Thoracic aorta (tissue), 2 donors: ENCODE data around the gene C1GALT1. TPM values are rescaled to one million over a fixed set of nuclear protein-coding genes. Genes with fewer than 3 reads are reported as not detected.

Experiments
- ATAC-seq: fragments of 150-250 bp; one replicate; pipeline ENCODE4 v1.8.0; 2017; ENCODE audit warnings: low read depth; ENCODE audit not compliant: insufficient number of reproducible peaks, low FRiP score
- DNase-seq: peaks from one replicate; pipeline ENCODE4 v3.0.0-alpha.2; 2020; ENCODE audit warnings: low spot score
- H3K27ac ChIP-seq, 2 donors: fragments of 200-600 bp; sonication (generic); 1 replicate in 1 of 2; 2 replicates in 1 of 2; pipeline ENCODE4 v1.5.1; 2016; ENCODE audit warnings: mild to moderate bottlenecking in 2 of 2, moderate library complexity in 2 of 2
- H3K27me3 ChIP-seq: fragments of 200-600 bp; sonication (generic); replicated peaks from 2 replicates; pipeline ENCODE4 v1.6.0; 2016; ENCODE audit warnings: mild to moderate bottlenecking; ENCODE audit not compliant: insufficient read depth
- H3K36me3 ChIP-seq: fragments of 200-600 bp; sonication (generic); one replicate; pipeline ENCODE4 v1.5.1; 2016
- H3K4me1 ChIP-seq, 2 donors: fragments of 200-600 bp; sonication (generic); 1 replicate in 1 of 2; 2 replicates in 1 of 2; pipeline versions ENCODE4 v1.5.1 to v1.6.0; 2016; ENCODE audit warnings: low read depth in 2 of 2, mild to moderate bottlenecking in 1 of 2; ENCODE audit not compliant: control insufficient read depth in 1 of 2
- H3K4me3 ChIP-seq: fragments of 200-600 bp; sonication (generic); 2 replicates; pipeline ENCODE4 v1.5.1; 2016; ENCODE audit warnings: mild to moderate bottlenecking
- H3K9me3 ChIP-seq: fragments of 200-600 bp; sonication (generic); 2 replicates; pipeline ENCODE4 v1.5.1; 2016
- total RNA-seq, 2 donors: library from RNA; depleted of rRNA; stranded (reverse); fragments of >200 nt; gene quantifications; one replicate each; pipeline versions ENCODE4 v1.1.0 to v1.2.3, GENCODE V29; 2016
- TF ChIP-seq, protein P1 (sequence below): fragments of 200-600 bp; sonication (generic); IDR thresholded peaks from one replicate; pipeline ENCODE4 v1.5.1; 2019; ENCODE audit warnings: antibody characterized with exemption

Gene C1GALT1
- total RNA-seq, 2 donors from 2014 or later = 9.3 to 42.3 TPM

DNA sequence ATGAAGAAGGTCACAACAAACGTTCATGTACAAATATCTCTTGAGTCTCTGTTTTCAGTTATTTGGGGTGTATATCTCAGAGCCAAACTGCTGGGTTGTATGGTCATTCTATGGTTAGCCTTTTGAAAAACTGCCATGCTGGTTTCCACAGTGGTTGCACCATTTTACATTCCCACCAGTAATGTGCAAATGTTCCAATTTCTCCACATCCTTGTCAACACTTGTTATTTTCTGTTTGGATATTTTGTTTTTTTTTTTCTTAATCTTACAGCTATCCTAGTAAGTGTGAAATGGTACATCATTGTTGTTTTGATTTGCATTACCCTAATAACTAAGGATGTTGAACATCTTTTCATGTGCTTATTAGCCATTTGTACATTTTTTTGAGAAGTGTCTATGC is 13.0 kb upstream of the C1GALT1 start:
- H3K36me3 ChIP-seq = no peaks in the 10 kb centered on the region
- no peaks in the 10 kb centered on the region for H3K4me1 ChIP-seq
- TF ChIP-seq, protein P1, sequence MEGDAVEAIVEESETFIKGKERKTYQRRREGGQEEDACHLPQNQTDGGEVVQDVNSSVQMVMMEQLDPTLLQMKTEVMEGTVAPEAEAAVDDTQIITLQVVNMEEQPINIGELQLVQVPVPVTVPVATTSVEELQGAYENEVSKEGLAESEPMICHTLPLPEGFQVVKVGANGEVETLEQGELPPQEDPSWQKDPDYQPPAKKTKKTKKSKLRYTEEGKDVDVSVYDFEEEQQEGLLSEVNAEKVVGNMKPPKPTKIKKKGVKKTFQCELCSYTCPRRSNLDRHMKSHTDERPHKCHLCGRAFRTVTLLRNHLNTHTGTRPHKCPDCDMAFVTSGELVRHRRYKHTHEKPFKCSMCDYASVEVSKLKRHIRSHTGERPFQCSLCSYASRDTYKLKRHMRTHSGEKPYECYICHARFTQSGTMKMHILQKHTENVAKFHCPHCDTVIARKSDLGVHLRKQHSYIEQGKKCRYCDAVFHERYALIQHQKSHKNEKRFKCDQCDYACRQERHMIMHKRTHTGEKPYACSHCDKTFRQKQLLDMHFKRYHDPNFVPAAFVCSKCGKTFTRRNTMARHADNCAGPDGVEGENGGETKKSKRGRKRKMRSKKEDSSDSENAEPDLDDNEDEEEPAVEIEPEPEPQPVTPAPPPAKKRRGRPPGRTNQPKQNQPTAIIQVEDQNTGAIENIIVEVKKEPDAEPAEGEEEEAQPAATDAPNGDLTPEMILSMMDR = no peak
- no peak overlapping the region for H3K27ac ChIP-seq
- H3K27me3 ChIP-seq = no peaks in the 10 kb centered on the region
- H3K9me3 ChIP-seq = no peaks in the 10 kb centered on the region
- H3K4me3 ChIP-seq = no peak overlapping the region
- DNase-seq (no peak), ATAC-seq (no peak)

DNA sequence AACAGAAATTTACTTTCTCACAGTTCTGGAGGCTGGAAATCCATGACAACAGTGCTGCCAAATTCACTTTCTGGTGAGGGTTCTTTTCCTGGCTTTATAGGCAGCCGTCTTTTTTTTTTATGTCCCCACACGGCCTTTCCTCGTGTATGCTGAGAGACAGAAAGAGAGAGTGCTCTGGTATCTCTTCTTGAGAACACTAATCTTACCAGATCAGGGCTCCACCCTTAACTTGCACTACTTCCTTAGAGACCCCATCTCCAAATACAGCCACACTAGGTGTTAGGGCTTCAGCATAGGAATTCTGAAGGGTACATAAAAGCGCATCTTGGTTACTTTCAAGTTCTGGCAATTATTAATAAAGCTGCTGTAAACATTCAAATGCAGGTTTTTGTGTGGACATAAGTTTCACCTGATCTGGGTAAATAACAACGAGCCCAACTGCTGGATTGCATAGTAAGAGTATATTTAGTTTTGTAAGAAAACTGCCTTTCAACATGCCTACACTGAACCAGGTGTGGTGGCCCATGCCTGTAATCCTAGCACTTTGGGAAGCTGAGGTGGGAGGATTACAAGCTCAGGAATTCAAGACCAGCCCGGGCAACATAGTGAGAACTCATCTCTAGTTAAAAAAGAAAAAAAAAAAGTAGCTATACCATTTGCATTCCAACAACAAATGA is 8.2 kb upstream of the C1GALT1 start:
- no peaks in the 10 kb centered on the region for H3K4me1 ChIP-seq
- no peak for ATAC-seq

DNA sequence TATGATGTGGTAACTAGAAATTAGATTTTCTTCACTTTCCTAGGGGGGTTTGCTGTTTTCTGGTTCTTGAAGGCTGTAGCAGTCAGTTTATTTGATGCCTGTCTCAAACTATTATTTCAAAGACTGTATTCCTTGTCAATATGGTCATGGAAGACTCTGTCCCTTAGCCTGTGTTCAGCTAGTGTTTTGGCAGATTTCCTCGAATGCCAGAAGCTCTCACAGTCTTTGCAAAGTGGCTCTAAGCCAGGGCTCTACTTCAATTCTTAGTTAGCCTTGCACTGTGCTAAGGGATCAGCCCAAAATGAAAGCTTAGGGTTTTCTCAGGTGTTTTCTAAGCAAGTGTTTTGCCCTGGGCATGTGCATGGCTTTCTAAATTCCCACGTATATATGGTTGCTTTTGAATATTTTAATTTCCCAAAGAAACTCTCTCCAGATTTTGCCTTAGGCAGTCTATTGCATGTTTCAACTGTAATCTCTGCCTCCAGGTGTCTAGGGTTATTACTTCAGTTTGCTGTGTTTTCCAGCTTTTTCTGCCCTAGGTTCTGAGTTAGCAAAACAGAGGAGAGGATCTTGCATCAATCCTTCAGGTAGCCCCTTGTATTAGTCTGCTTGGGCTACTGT is 7.2 kb upstream of the C1GALT1 start:
- TF ChIP-seq, protein P1 = no peak
- Histone ChIP-seq H3K4me3 (no peak overlapping the region), H3K9me3 (no peaks in the 10 kb centered on the region)

More for the DNA sequence above, 8.2 kb upstream of the C1GALT1 start:
- Histone ChIP-seq H3K4me3 (no peak overlapping the region), H3K9me3 (no peaks in the 10 kb centered on the region), H3K36me3 (no peaks in the 10 kb centered on the region), H3K27me3 (no peaks in the 10 kb centered on the region), H3K27ac (no peak overlapping the region)
- no peak for DNase-seq
- TF ChIP-seq, protein P1 = no peak

DNA sequence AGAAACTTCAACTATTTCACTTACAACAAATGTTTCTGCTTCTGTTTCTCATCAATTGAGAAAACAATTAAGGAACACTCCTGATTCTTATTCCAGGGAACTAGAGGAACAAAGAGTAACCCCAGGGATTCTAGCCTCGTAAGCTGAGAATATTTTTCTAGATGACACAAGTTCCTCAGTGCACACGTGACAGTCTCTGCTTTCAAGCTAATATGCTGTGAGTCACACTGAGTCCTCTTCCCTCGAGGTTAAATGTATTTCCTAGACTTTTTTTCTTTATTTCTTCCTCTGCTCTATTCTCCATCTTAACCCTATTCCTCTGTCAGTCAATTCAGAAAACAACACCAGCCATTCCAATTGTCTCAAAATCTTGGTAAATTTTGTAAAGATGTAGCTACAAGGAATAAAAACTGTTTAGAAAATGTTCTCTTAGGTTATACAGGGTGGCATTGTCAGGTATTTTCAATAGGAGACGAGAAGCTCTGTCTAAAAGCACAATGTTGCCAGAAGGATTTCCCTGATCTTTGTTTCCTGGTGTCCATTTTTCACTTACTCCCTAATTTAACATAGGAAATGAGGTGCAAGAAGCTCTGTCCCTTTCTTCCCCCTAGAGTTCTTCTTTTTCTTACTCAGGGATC is 5.8 kb upstream of the C1GALT1 start:
- TF ChIP-seq, protein P1 = no peak
- ATAC-seq (no peak), DNase-seq (no peak)
- H3K27ac ChIP-seq = no peak overlapping the region
- no peaks in the 10 kb centered on the region for H3K9me3 ChIP-seq
- no peaks in the 10 kb centered on the region for H3K27me3 ChIP-seq
- H3K36me3 ChIP-seq = no peaks in the 10 kb centered on the region
- H3K4me3 ChIP-seq = no peak overlapping the region
- peaks cover 0 to 4% of the 10 kb centered on the region in 2 donors for H3K4me1 ChIP-seq

More for the DNA sequence above, 7.2 kb upstream of the C1GALT1 start:
- no peak for DNase-seq
- Histone ChIP-seq H3K27ac (no peak overlapping the region), H3K4me1 (no peaks in the 10 kb centered on the region), H3K27me3 (no peaks in the 10 kb centered on the region), H3K36me3 (no peaks in the 10 kb centered on the region)
- no peak for ATAC-seq

DNA sequence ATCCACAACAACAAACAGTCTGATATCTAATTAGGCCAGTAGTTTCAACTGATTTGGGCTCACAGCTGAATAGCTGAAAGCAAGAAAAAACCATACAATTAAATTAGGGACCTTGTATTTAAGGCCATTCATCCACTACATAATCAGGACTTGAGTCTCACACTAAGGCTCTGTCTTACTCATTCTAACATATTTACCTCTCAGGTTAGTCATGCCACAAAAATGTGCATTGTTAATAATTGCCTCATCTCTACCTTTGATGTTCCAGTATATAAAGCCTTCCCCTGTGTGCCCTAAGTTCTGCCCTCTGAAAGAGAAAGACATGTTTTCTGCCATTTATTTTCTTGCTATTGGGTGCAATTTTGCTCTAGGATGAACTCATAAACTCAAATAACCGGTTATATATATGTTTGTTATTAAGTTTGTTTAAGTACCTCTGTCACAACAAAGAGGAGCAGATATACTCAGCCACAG is 5.3 kb upstream of the C1GALT1 start:
- no peaks in the 10 kb centered on the region for H3K36me3 ChIP-seq
- TF ChIP-seq, protein P1 = no peak
- H3K9me3 ChIP-seq = no peaks in the 10 kb centered on the region
- no peak overlapping the region for H3K27ac ChIP-seq
- H3K27me3 ChIP-seq = no peaks in the 10 kb centered on the region
- DNase-seq (no peak), ATAC-seq (no peak)
- peaks cover 0 to 4% of the 10 kb centered on the region in 2 donors for H3K4me1 ChIP-seq
- no peak overlapping the region for H3K4me3 ChIP-seq
